SK-N-SH (cell line): Measurements from ENCODE around the gene CNTNAP2. TPM values are rescaled to one million over a fixed set of nuclear protein-coding genes. Genes with fewer than 3 reads are reported as not detected.

ENCODE experiments used
- CTCF ChIA-PET: fragments of 300-600, 350-600 bp; formaldehyde crosslinking; extraction: SDS; loops from one replicate; lab custom pipeline; 2021; lab: Yijun Ruan, JAX
- POLR2A ChIA-PET: fragments of 350-600 bp; sonication (Branson Sonifier 250); formaldehyde crosslinking; extraction: SDS; loops from one replicate; lab custom pipeline; 2020; ENCODE audit warnings: antibody characterized with exemption, inconsistent platforms; lab: Yijun Ruan, JAX
- DNase-seq: peaks from one replicate; pipeline ENCODE4 v3.0.0; 2012
- H2AFZ ChIP-seq: fragments of 200-600 bp; sonication (generic); 2 replicates; pipeline ENCODE4 v1.8.1; 2016; ENCODE audit warnings: antibody characterized with exemption, mild to moderate bottlenecking, low read depth
- H3F3A ChIP-seq: fragments of 200-600 bp; sonication (generic); replicated peaks from 2 replicates; pipeline ENCODE3; 2016; ENCODE audit warnings: antibody characterized with exemption, mild to moderate bottlenecking; ENCODE audit not compliant: insufficient read depth
- H3K27ac ChIP-seq, 2 experiments: fragments of 200-500 bp in 1 of 2; fragments of 200-600 bp in 1 of 2; sonication (Bioruptor generic) in 1 of 2; sonication (generic), shearing (Covaris generic) in 1 of 2; 2 replicates each; pipeline versions ENCODE4 v1.5.1 to v1.6.1; 2014 to 2016; ENCODE audit warnings: low read depth in 2 of 2, inconsistent platforms in 1 of 2, low read length in 1 of 2, mild to moderate bottlenecking in 1 of 2, mixed read lengths in 1 of 2
- H3K27me3 ChIP-seq: fragments of 200-600 bp; sonication (generic), shearing (Covaris generic); 2 replicates; pipeline ENCODE4 v1.6.1; 2016; ENCODE audit warnings: mixed run types; ENCODE audit not compliant: insufficient read depth
- H3K36me3 ChIP-seq, 2 experiments: fragments of 200-500 bp in 1 of 2; fragments of 200-600 bp in 1 of 2; sonication (Bioruptor generic) in 1 of 2; sonication (generic) in 1 of 2; replicated peaks in 1 of 2; 2 replicates each; pipeline versions ENCODE3 to v1.5.1; 2014 to 2016; ENCODE audit warnings: low read length in 1 of 2, mild to moderate bottlenecking in 1 of 2; ENCODE audit not compliant: insufficient read depth in 2 of 2, control insufficient read depth in 1 of 2
- H3K4me1 ChIP-seq, 2 experiments: fragments of 200-500 bp in 1 of 2; fragments of 200-600 bp in 1 of 2; sonication (Bioruptor generic) in 1 of 2; sonication (generic), shearing (Covaris generic) in 1 of 2; 2 replicates each; pipeline versions ENCODE4 v1.5.1 to v1.6.1; 2014 to 2016; ENCODE audit warnings: low read depth in 1 of 2, low read length in 1 of 2, mixed run types in 1 of 2; ENCODE audit not compliant: insufficient read depth in 2 of 2, control insufficient read depth in 1 of 2
- H3K4me2 ChIP-seq: fragments of 200-600 bp; sonication (generic), shearing (Covaris generic); 2 replicates; pipeline ENCODE4 v1.6.1; 2017; ENCODE audit warnings: mixed run types
- H3K4me3 ChIP-seq, 2 experiments: fragments of 200-500 bp in 1 of 2; fragments of 200-600 bp in 1 of 2; sonication (Bioruptor generic) in 1 of 2; sonication (generic), shearing (Covaris generic) in 1 of 2; 2 replicates each; pipeline versions ENCODE4 v1.5.1 to v1.8.1; 2014 to 2016; ENCODE audit warnings: low read depth in 2 of 2, inconsistent platforms in 1 of 2, low read length in 1 of 2, mild to moderate bottlenecking in 1 of 2, mixed read lengths in 1 of 2, moderate library complexity in 1 of 2
- H3K79me2 ChIP-seq: fragments of 200-600 bp; sonication (generic); 2 replicates; pipeline ENCODE4 v1.8.1; 2017; ENCODE audit warnings: mild to moderate bottlenecking; ENCODE audit not compliant: insufficient read depth
- H3K9ac ChIP-seq: fragments of 200-600 bp; sonication (generic); 2 replicates; pipeline ENCODE4 v1.6.1; 2017; ENCODE audit warnings: mixed run types
- H3K9me2 ChIP-seq: fragments of 200-600 bp; sonication (generic); 2 replicates; pipeline ENCODE4 v1.6.1; 2017; ENCODE audit warnings: mixed run types
- H3K9me3 ChIP-seq: fragments of 200-600 bp; sonication (generic); 2 replicates; pipeline ENCODE4 v1.6.1; 2017; ENCODE audit warnings: mixed run types, mild to moderate bottlenecking, moderate library complexity
- H4K20me1 ChIP-seq: fragments of 200-600 bp; sonication (generic); 2 replicates; pipeline ENCODE4 v1.6.1; 2017; ENCODE audit warnings: mild to moderate bottlenecking, mixed run types; ENCODE audit not compliant: insufficient read depth
- CHD2 ChIP-seq: fragments of 150-350 bp; IDR thresholded peaks from 2 replicates; pipeline ENCODE4 v1.6.1; 2018; ENCODE audit warnings: low read length; ENCODE audit not compliant: partially characterized antibody
- ELF1 ChIP-seq: IDR thresholded peaks from 2 replicates; pipeline ENCODE4 v1.4.0; 2012
- EP300 ChIP-seq, 2 experiments: IDR thresholded peaks; 2 replicates each; pipeline versions ENCODE4 v1.4.0 to v1.6.1; 2012; ENCODE audit warnings: borderline replicate concordance in 1 of 2, low read depth in 1 of 2, low read length in 1 of 2
- EZH2phosphoT487 ChIP-seq: fragments of 200-600 bp; sonication (generic); IDR thresholded peaks from 2 replicates; pipeline ENCODE4 v1.6.1; 2017; ENCODE audit warnings: low read depth, mixed run types, mild to moderate bottlenecking, antibody characterized with exemption, moderate library complexity, borderline replicate concordance
- FOSL2 ChIP-seq: IDR thresholded peaks from 2 replicates; pipeline ENCODE4 v1.4.0; 2012; ENCODE audit warnings: low read depth, mild to moderate bottlenecking, moderate library complexity, borderline replicate concordance
- FOXJ3 ChIP-seq: sonication (generic); formaldehyde crosslinking; IDR thresholded peaks from 2 replicates; pipeline ENCODE4 v1.5.1; 2020; ENCODE audit warnings: mild to moderate bottlenecking, missing genetic modification reagents
- GATA2 ChIP-seq: sonication (generic); formaldehyde crosslinking; IDR thresholded peaks from 2 replicates; pipeline ENCODE4 v1.5.0; 2020; ENCODE audit warnings: mild to moderate bottlenecking, missing genetic modification reagents
- IRF3 ChIP-seq: fragments of 150-350 bp; IDR thresholded peaks from 2 replicates; pipeline ENCODE4 v1.6.1; 2016; ENCODE audit warnings: mild to moderate bottlenecking, low read depth, low read length
- MXI1 ChIP-seq: IDR thresholded peaks from 2 replicates; pipeline ENCODE4 v1.6.1; 2012; ENCODE audit warnings: mild to moderate bottlenecking, low read depth, low read length, improper control_type of control experiment
- NFIC ChIP-seq: IDR thresholded peaks from 2 replicates; pipeline ENCODE4 v1.4.0; 2012; ENCODE audit warnings: borderline replicate concordance
- RCOR1 ChIP-seq: fragments of 150-350 bp; IDR thresholded peaks from 2 replicates; pipeline ENCODE4 v1.6.1; 2017; ENCODE audit warnings: antibody characterized with exemption, low read length
- RFX5 ChIP-seq: IDR thresholded peaks from 2 replicates; pipeline ENCODE4 v1.6.1; 2012; ENCODE audit warnings: mild to moderate bottlenecking, improper control_type of control experiment, low read length
- RXRA ChIP-seq: IDR thresholded peaks from 2 replicates; pipeline ENCODE4 v1.4.0; 2012; ENCODE audit warnings: low read depth, mild to moderate bottlenecking, borderline replicate concordance
- TAF1 ChIP-seq: IDR thresholded peaks from 2 replicates; pipeline ENCODE4 v1.6.1; 2012; ENCODE audit warnings: low read depth, mild to moderate bottlenecking, low read length, moderate library complexity, borderline replicate concordance
- TCF12 ChIP-seq: IDR thresholded peaks from 2 replicates; pipeline ENCODE4 v1.4.0; 2012
- USF2 ChIP-seq: fragments of 150-350 bp; IDR thresholded peaks from 2 replicates; pipeline ENCODE4 v1.6.1; 2017; ENCODE audit warnings: antibody characterized with exemption, low read length, low read depth, borderline replicate concordance
- YY1 ChIP-seq: IDR thresholded peaks from 2 replicates; pipeline ENCODE4 v1.4.0; 2012; ENCODE audit warnings: low read depth, mild to moderate bottlenecking
- WGBS: methylation state at CpG from one replicate; pipeline ENCODE4 v1.1.6; 2017; ENCODE audit warnings: low lambda C conversion rate; 5-methylcytosine and 5-hydroxymethylcytosine counted together
- polyA plus RNA-seq, 3 experiments: library from polyadenylated mRNA; depleted of rRNA; stranded (reverse); fragments of >200 nt; gene quantifications; 2 replicates each; pipeline ENCODE4 v1.2.3, GENCODE V29; 2012
- TF ChIP-seq, protein P1 (sequence below): IDR thresholded peaks from 2 replicates; pipeline ENCODE4; 2012

The CNTNAP2 gene
- polyA plus RNA-seq, 1 of the 3 experiments (the other 2 are of a cell fraction): 3.4 TPM

- WGBS: 27% methylated on average over 1 of the region's 1 CpG
- Histone ChIP-seq H3K27ac (no peak overlapping the region), H4K20me1 (no peaks in the 10 kb centered on the region), H3K9me3 (no peaks in the 10 kb centered on the region), H3K27me3 (no peaks in the 10 kb centered on the region), H3K9ac (no peak overlapping the region), H3F3A (no peaks in the 10 kb centered on the region), H3K4me2 (no peak overlapping the region), H2AFZ (no peak overlapping the region), H3K79me2 (no peaks in the 10 kb centered on the region), H3K4me3 (no peak overlapping the region), H3K4me1 (no peaks in the 10 kb centered on the region; a peak in 1 of 4 replicates), H3K9me2 (no peaks in the 10 kb centered on the region), H3K36me3 (no peaks in the 10 kb centered on the region)
- TF ChIP-seq NFIC (no peak), FOSL2 (peak; percentile 6; the same call in 1 of the 2 replicates), GATA2 (CRISPR knock-in tag) (no peak), USF2 (no peak), FOXJ3 (CRISPR knock-in tag) (no peak), IRF3 (no peak), RCOR1 (no peak), MXI1 (no peak), RFX5 (no peak), RXRA (no peak), ELF1 (no peak), CHD2 (no peak), YY1 (no peak), EP300 (IDR thresholded peaks at IDR 0.05; ENCODE audit: borderline replicate concordance in 1 of 2, low read depth in 1 of 2, low read length in 1 of 2) (no peak), EZH2phosphoT487 (no peak), TAF1 (no peak), TCF12 (0 out of 2 replicates have a peak, but pooled peaks have one; percentile 7)
- TF ChIP-seq, protein P1, sequence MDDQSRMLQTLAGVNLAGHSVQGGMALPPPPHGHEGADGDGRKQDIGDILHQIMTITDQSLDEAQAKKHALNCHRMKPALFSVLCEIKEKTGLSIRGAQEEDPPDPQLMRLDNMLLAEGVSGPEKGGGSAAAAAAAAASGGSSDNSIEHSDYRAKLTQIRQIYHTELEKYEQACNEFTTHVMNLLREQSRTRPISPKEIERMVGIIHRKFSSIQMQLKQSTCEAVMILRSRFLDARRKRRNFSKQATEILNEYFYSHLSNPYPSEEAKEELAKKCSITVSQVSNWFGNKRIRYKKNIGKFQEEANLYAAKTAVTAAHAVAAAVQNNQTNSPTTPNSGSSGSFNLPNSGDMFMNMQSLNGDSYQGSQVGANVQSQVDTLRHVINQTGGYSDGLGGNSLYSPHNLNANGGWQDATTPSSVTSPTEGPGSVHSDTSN: peak; percentile 20; the same call in 1 of the 2 replicates
- POLR2A ChIA-PET: no interaction called here
- no peak for DNase-seq
- CTCF ChIA-PET: interaction anchor here (0.6 kb wide), 1 partner anchor 776 kb away, joined by 3 read pairs; no protein-coding TSS in a partner anchor
Observed at GRCh38 chr7:148327379-148327778, 2210.8 kb downstream of the CNTNAP2 start.
